Measurements from ENCODE around the gene STXBP4.

- TF ChIP-seq, protein P1, sequence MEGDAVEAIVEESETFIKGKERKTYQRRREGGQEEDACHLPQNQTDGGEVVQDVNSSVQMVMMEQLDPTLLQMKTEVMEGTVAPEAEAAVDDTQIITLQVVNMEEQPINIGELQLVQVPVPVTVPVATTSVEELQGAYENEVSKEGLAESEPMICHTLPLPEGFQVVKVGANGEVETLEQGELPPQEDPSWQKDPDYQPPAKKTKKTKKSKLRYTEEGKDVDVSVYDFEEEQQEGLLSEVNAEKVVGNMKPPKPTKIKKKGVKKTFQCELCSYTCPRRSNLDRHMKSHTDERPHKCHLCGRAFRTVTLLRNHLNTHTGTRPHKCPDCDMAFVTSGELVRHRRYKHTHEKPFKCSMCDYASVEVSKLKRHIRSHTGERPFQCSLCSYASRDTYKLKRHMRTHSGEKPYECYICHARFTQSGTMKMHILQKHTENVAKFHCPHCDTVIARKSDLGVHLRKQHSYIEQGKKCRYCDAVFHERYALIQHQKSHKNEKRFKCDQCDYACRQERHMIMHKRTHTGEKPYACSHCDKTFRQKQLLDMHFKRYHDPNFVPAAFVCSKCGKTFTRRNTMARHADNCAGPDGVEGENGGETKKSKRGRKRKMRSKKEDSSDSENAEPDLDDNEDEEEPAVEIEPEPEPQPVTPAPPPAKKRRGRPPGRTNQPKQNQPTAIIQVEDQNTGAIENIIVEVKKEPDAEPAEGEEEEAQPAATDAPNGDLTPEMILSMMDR (IDR thresholded peaks at IDR 0.05; ENCODE audit: insufficient read depth, low read length, poor library complexity, severe bottlenecking) = peak; percentile 71
- no peak for TF ChIP-seq EZH2phosphoT487 (conservative IDR thresholded peaks at IDR 0.05; ENCODE audit: low read length)
Measured at GRCh38 chr17:54992797-54993639, 24.5 kb downstream of the STXBP4 start.
